Stimulated activated CD8-positive, alpha-beta memory T cell treated with anti-CD3 and anti-CD28 coated beads, Interleukin-4, amount 100 ng/mL, for 48 hours (primary cell): ENCODE data around the gene DENND1A.
"Not testable (repeated sequence)": the region's sequence is repeated elsewhere in the genome, so short reads cannot be mapped to it uniquely, and the experiment has no call there.

Source experiments
- DNase-seq: peaks from one replicate; pipeline ENCODE4 v3.0.0-alpha.2; 2020

The DENND1A gene

GRCh38 chr9:123757960-123758359 is 172.0 kb downstream of the DENND1A start:
- no peak for DNase-seq

GRCh38 chr9:123757547-123757946 is 172.4 kb downstream of the DENND1A start:
- DNase-seq: no peak

GRCh38 chr9:123756484-123757106 is 173.3 kb downstream of the DENND1A start:
- DNase-seq: no peak

GRCh38 chr9:123753669-123754258 is 176.2 kb downstream of the DENND1A start:
- no peak for DNase-seq

GRCh38 chr9:123753016-123753415 is 176.9 kb downstream of the DENND1A start:
- no peak for DNase-seq

- no peak for DNase-seq
Observed at GRCh38 chr9:123749580-123750202, 180.2 kb downstream of the DENND1A start.

- no peak for DNase-seq
Observed at GRCh38 chr9:123746765-123747164, 183.2 kb downstream of the DENND1A start.

- DNase-seq: no peak
Observed at GRCh38 chr9:123745933-123746332, 184.0 kb downstream of the DENND1A start.

- DNase-seq: no peak
Observed at GRCh38 chr9:123745451-123745850, 184.5 kb downstream of the DENND1A start.

- DNase-seq: no peak
Observed at GRCh38 chr9:123743737-123744136, 186.2 kb downstream of the DENND1A start.

GRCh38 chr9:123742009-123742767 is 187.7 kb downstream of the DENND1A start:
- no peak for DNase-seq

GRCh38 chr9:123741214-123741613 is 188.7 kb downstream of the DENND1A start:
- no peak for DNase-seq

- DNase-seq: no peak
Observed at GRCh38 chr9:123739902-123740301, 190.0 kb downstream of the DENND1A start.

- DNase-seq: no peak
Observed at GRCh38 chr9:123739387-123739786, 190.5 kb downstream of the DENND1A start.

- DNase-seq: no peak
Observed at GRCh38 chr9:123738648-123739047, 191.3 kb downstream of the DENND1A start.

GRCh38 chr9:123735376-123735775 is 194.6 kb downstream of the DENND1A start:
- DNase-seq: no peak

- DNase-seq: not testable (repeated sequence)
Observed at GRCh38 chr9:123728571-123728970, 201.4 kb downstream of the DENND1A start.

- DNase-seq: no peak
Observed at GRCh38 chr9:123727332-123727731, 202.6 kb downstream of the DENND1A start.

GRCh38 chr9:123725389-123725788 is 204.5 kb downstream of the DENND1A start:
- no peak for DNase-seq

- no peak for DNase-seq
Observed at GRCh38 chr9:123724211-123724796, 205.6 kb downstream of the DENND1A start.

- DNase-seq: no peak
Observed at GRCh38 chr9:123723135-123723875, 206.6 kb downstream of the DENND1A start.

GRCh38 chr9:123722378-123722777 is 207.5 kb downstream of the DENND1A start:
- no peak for DNase-seq

- DNase-seq: no peak
Observed at GRCh38 chr9:123718188-123718587, 211.7 kb downstream of the DENND1A start.
